BLaER1 treated with 17β-estradiol and CSF1 and Interleukin-3, amounts not matched to agents 10 nM and 100 nM (cell line): ENCODE results near the gene UBE3A.

Source experiments
- H3K27ac ChIP-seq, 11 experiments: shearing (Covaris generic); formaldehyde crosslinking; 2 replicates each; pipeline ENCODE4 v1.8.1; 2022
- H3K27me3 ChIP-seq, 11 experiments: shearing (Covaris generic); formaldehyde crosslinking; 2 replicates each; pipeline ENCODE4 v1.8.1; 2022
- H3K36me3 ChIP-seq, 11 experiments: shearing (Covaris generic); formaldehyde crosslinking; 2 replicates each; pipeline ENCODE4 v1.8.1; 2022
- H3K4me1 ChIP-seq, 10 experiments: shearing (Covaris generic); formaldehyde crosslinking; 2 replicates each; pipeline ENCODE4 v1.8.1; 2022
- H3K4me2 ChIP-seq, 11 experiments: shearing (Covaris generic); formaldehyde crosslinking; 2 replicates each; pipeline ENCODE4 v1.8.1; 2022
- H3K4me3 ChIP-seq, 10 experiments: shearing (Covaris generic); formaldehyde crosslinking; 2 replicates each; pipeline ENCODE4 v1.8.1; 2022
- H3K9ac ChIP-seq, 11 experiments: shearing (Covaris generic); formaldehyde crosslinking; 2 replicates each; pipeline ENCODE4 v1.8.1; 2022
- H3K9me3 ChIP-seq, 11 experiments: shearing (Covaris generic); formaldehyde crosslinking; replicated peaks in 1 of 11; 2 replicates each; pipeline ENCODE4 v1.8.1; 2022
- H4K20me1 ChIP-seq, 11 experiments: shearing (Covaris generic); formaldehyde crosslinking; 2 replicates each; pipeline ENCODE4 v1.8.1; 2022
- Cebpa-rat ChIP-seq, 11 experiments: shearing (Covaris generic); IDR thresholded peaks; 2 replicates each; pipeline ENCODE4 v1.8.1; 2022

Gene UBE3A

GRCh38 chr15:25385986-25386385 lies 52.8 kb downstream of the UBE3A start:
- H3K27me3 ChIP-seq, result 0 out of 22 replicates have a peak, but pooled peaks cover 0 to 2% (median 0%) of the 10 kb centered on the region in 11 experiments
- H3K9me3 ChIP-seq, result peaks cover 75 to 100% (median 98%) of the 10 kb centered on the region in 11 experiments
- no peaks in the 10 kb centered on the region for H3K4me1 ChIP-seq
- H3K36me3 ChIP-seq, result peaks cover 87 to 100% (median 98%) of the 10 kb centered on the region in 11 experiments
- no peak overlapping the region for H3K9ac ChIP-seq
- peak overlapping the region in 1 of 10 experiments; percentile 30; a peak in 2 of 20 replicates for H3K4me3 ChIP-seq
- no peak overlapping the region for H3K4me2 ChIP-seq
- H3K27ac ChIP-seq, result no peak overlapping the region
- H4K20me1 ChIP-seq, result peaks cover 0 to 42% (median 7%) of the 10 kb centered on the region in 11 experiments; a peak in 9 of 22 replicates
- TF ChIP-seq Cebpa-rat (IDR thresholded peaks at IDR 0.05), result no peak

GRCh38 chr15:25381579-25381978 lies 57.2 kb downstream of the UBE3A start:
- H3K4me3 ChIP-seq, result no peak overlapping the region
- H3K4me2 ChIP-seq, result no peak overlapping the region
- no peak for TF ChIP-seq Cebpa-rat (IDR thresholded peaks at IDR 0.05)
- peaks cover 74 to 100% (median 97%) of the 10 kb centered on the region in 11 experiments for H3K36me3 ChIP-seq
- no peak overlapping the region for H3K9ac ChIP-seq
- H3K9me3 ChIP-seq, result peaks cover 63 to 86% (median 78%) of the 10 kb centered on the region in 11 experiments
- H3K27ac ChIP-seq, result no peak overlapping the region
- peaks cover 0 to 38% (median 10%) of the 10 kb centered on the region in 11 experiments; a peak in 9 of 22 replicates for H4K20me1 ChIP-seq
- H3K27me3 ChIP-seq, result 0 out of 22 replicates have a peak, but pooled peaks cover 0 to 2% (median 0%) of the 10 kb centered on the region in 11 experiments
- no peaks in the 10 kb centered on the region for H3K4me1 ChIP-seq

- H3K27ac ChIP-seq, result no peak overlapping the region
- peaks cover 4 to 68% (median 33%) of the 10 kb centered on the region in 11 experiments; a peak in 14 of 22 replicates for H4K20me1 ChIP-seq
- peaks cover 32 to 71% (median 51%) of the 10 kb centered on the region in 11 experiments for H3K9me3 ChIP-seq
- no peak for TF ChIP-seq Cebpa-rat (IDR thresholded peaks at IDR 0.05)
- H3K4me2 ChIP-seq, result no peak overlapping the region
- H3K9ac ChIP-seq, result no peak overlapping the region
- no peak overlapping the region for H3K4me3 ChIP-seq
- peaks cover 74 to 100% (median 97%) of the 10 kb centered on the region in 11 experiments for H3K36me3 ChIP-seq
- H3K27me3 ChIP-seq, result no peaks in the 10 kb centered on the region
- 0 out of 20 replicates have a peak, but pooled peaks cover 0 to under 1% (median 0%) of the 10 kb centered on the region in 10 experiments for H3K4me1 ChIP-seq
Measured at GRCh38 chr15:25378501-25378901, 60.3 kb downstream of the UBE3A start.

- no peak overlapping the region for H3K9ac ChIP-seq
- H3K9me3 ChIP-seq, result peaks cover 13 to 48% (median 30%) of the 10 kb centered on the region in 11 experiments; a peak in 21 of 22 replicates
- peaks cover 0 to 28% (median 0%) of the 10 kb centered on the region in 10 experiments; a peak in 7 of 20 replicates for H3K4me1 ChIP-seq
- no peak overlapping the region for H3K4me3 ChIP-seq
- H3K27me3 ChIP-seq, result no peaks in the 10 kb centered on the region
- no peak overlapping the region for H3K27ac ChIP-seq
- no peak overlapping the region for H3K4me2 ChIP-seq
- peaks cover 5 to 72% (median 33%) of the 10 kb centered on the region in 11 experiments; a peak in 14 of 22 replicates for H4K20me1 ChIP-seq
- H3K36me3 ChIP-seq, result peaks cover 69 to 100% (median 99%) of the 10 kb centered on the region in 11 experiments
- no peak for TF ChIP-seq Cebpa-rat (IDR thresholded peaks at IDR 0.05)
Measured at GRCh38 chr15:25375557-25375956, 63.3 kb downstream of the UBE3A start.

- H3K4me2 ChIP-seq, result no peak overlapping the region
- H3K4me3 ChIP-seq, result no peak overlapping the region
- peaks cover 5 to 77% (median 32%) of the 10 kb centered on the region in 11 experiments; a peak in 14 of 22 replicates for H4K20me1 ChIP-seq
- H3K27me3 ChIP-seq, result no peaks in the 10 kb centered on the region
- peaks cover 0 to 28% (median 0%) of the 10 kb centered on the region in 10 experiments; a peak in 7 of 20 replicates for H3K4me1 ChIP-seq
- no peak for TF ChIP-seq Cebpa-rat (IDR thresholded peaks at IDR 0.05)
- peaks cover 66 to 100% (median 97%) of the 10 kb centered on the region in 11 experiments for H3K36me3 ChIP-seq
- H3K9me3 ChIP-seq, result peaks cover 0 to 38% (median 16%) of the 10 kb centered on the region in 11 experiments; a peak in 16 of 22 replicates
- no peak overlapping the region for H3K9ac ChIP-seq
- no peak overlapping the region for H3K27ac ChIP-seq
Measured at GRCh38 chr15:25374143-25374542, 64.7 kb downstream of the UBE3A start.

- peak overlapping the region in 2 of 11 experiments; percentile 15 to 26; a peak in 3 of 22 replicates for H3K27ac ChIP-seq
- H3K4me1 ChIP-seq, result peaks cover 0 to 34% (median 0%) of the 10 kb centered on the region in 10 experiments; a peak in 7 of 20 replicates
- H3K9me3 ChIP-seq, result peaks cover 0 to 32% (median 12%) of the 10 kb centered on the region in 11 experiments; a peak in 11 of 22 replicates
- peak overlapping the region in 3 of 11 experiments; percentile 13 to 73 (median 44); a peak in 6 of 22 replicates for H3K4me2 ChIP-seq
- H4K20me1 ChIP-seq, result peaks cover 5 to 74% (median 41%) of the 10 kb centered on the region in 11 experiments; a peak in 14 of 22 replicates
- no peak overlapping the region for H3K9ac ChIP-seq
- H3K27me3 ChIP-seq, result no peaks in the 10 kb centered on the region
- H3K4me3 ChIP-seq, result no peak overlapping the region
- no peak for TF ChIP-seq Cebpa-rat (IDR thresholded peaks at IDR 0.05)
- peaks cover 69 to 100% (median 93%) of the 10 kb centered on the region in 11 experiments for H3K36me3 ChIP-seq
Measured at GRCh38 chr15:25372298-25372697, 66.5 kb downstream of the UBE3A start.

- no peak for TF ChIP-seq Cebpa-rat (IDR thresholded peaks at IDR 0.05)
- peaks cover 0 to 38% (median 0%) of the 10 kb centered on the region in 10 experiments; a peak in 7 of 20 replicates for H3K4me1 ChIP-seq
- peaks cover 48 to 96% (median 86%) of the 10 kb centered on the region in 11 experiments for H3K36me3 ChIP-seq
- no peaks in the 10 kb centered on the region for H3K27me3 ChIP-seq
- peaks cover 0 to 28% (median 17%) of the 10 kb centered on the region in 11 experiments; a peak in 15 of 22 replicates for H3K9me3 ChIP-seq
- no peak overlapping the region for H3K27ac ChIP-seq
- no peak overlapping the region for H3K4me2 ChIP-seq
- no peak overlapping the region for H3K4me3 ChIP-seq
- H3K9ac ChIP-seq, result no peak overlapping the region
- H4K20me1 ChIP-seq, result peaks cover 0 to 50% (median 23%) of the 10 kb centered on the region in 11 experiments; a peak in 12 of 22 replicates
Measured at GRCh38 chr15:25368850-25369249, 70.0 kb downstream of the UBE3A start.

- no peak for TF ChIP-seq Cebpa-rat (IDR thresholded peaks at IDR 0.05)
- no peak overlapping the region for H3K4me2 ChIP-seq
Measured at GRCh38 chr15:25366058-25366457, 72.8 kb downstream of the UBE3A start.

GRCh38 chr15:25362545-25362944 lies 76.3 kb downstream of the UBE3A start:
- peaks cover 58 to 96% (median 85%) of the 10 kb centered on the region in 11 experiments for H3K36me3 ChIP-seq
- no peaks in the 10 kb centered on the region for H3K27me3 ChIP-seq
- H3K4me1 ChIP-seq, result peaks cover 0 to 7% (median 0%) of the 10 kb centered on the region in 10 experiments; a peak in 1 of 20 replicates
- no peak overlapping the region for H3K9ac ChIP-seq
- H4K20me1 ChIP-seq, result peaks cover 0 to 25% (median 7%) of the 10 kb centered on the region in 11 experiments; a peak in 9 of 22 replicates
- no peak for TF ChIP-seq Cebpa-rat (IDR thresholded peaks at IDR 0.05)
- H3K9me3 ChIP-seq, result peaks cover 0 to 23% (median 14%) of the 10 kb centered on the region in 11 experiments; a peak in 14 of 22 replicates
- H3K27ac ChIP-seq, result no peak overlapping the region
- H3K4me3 ChIP-seq, result no peak overlapping the region
- no peak overlapping the region for H3K4me2 ChIP-seq

More at GRCh38 chr15:25366058-25366457, 72.8 kb downstream of the UBE3A start:
- H3K36me3 ChIP-seq, result peaks cover 49 to 96% (median 84%) of the 10 kb centered on the region in 11 experiments
- no peak overlapping the region for H3K9ac ChIP-seq
- H3K9me3 ChIP-seq, result peaks cover 0 to 27% (median 15%) of the 10 kb centered on the region in 11 experiments; a peak in 15 of 22 replicates
- H4K20me1 ChIP-seq, result peaks cover 0 to 45% (median 12%) of the 10 kb centered on the region in 11 experiments; a peak in 10 of 22 replicates
- no peak overlapping the region for H3K4me3 ChIP-seq
- no peak overlapping the region for H3K27ac ChIP-seq
- H3K4me1 ChIP-seq, result peaks cover 0 to 14% (median 0%) of the 10 kb centered on the region in 10 experiments; a peak in 3 of 20 replicates
- no peaks in the 10 kb centered on the region for H3K27me3 ChIP-seq
